Adrenal gland (tissue), 12 donors: ENCODE data around the gene AGAP3. TPM values are rescaled to one million over a fixed set of nuclear protein-coding genes. Genes with fewer than 3 reads are reported as not detected.

Experiments
- DNase-seq, 7 donors: peaks; one replicate each; pipeline ENCODE4 v3.0.0-alpha.2; 2019 to 2020
- H3K27ac ChIP-seq, 5 donors: fragments of 200-600 bp; sonication (generic) in 4 of 5; 1 replicate in 3 of 5; 2 replicates in 2 of 5; pipeline versions ENCODE4 v1.5.1 to v1.8.0; 2016 to 2020; ENCODE audit warnings: mild to moderate bottlenecking in 1 of 5
- H3K27me3 ChIP-seq: fragments of 200-600 bp; 2 replicates; pipeline ENCODE4 v1.8.0; 2021
- H3K36me3 ChIP-seq, 2 donors: fragments of 200-600 bp; replicated peaks in 1 of 2; 1 replicate in 1 of 2; 2 replicates in 1 of 2; pipeline versions ENCODE4 v1.5.1 to v1.8.0; 2018 to 2022
- H3K4me1 ChIP-seq, 2 donors: fragments of 200-600 bp; replicated peaks in 1 of 2; 1 replicate in 1 of 2; 2 replicates in 1 of 2; pipeline versions ENCODE4 v1.5.1 to v1.8.0; 2018 to 2021
- H3K4me3 ChIP-seq, 4 donors: fragments of 200-600 bp; sonication (generic) in 3 of 4; one replicate each; pipeline ENCODE4 v1.5.1; 2016 to 2018
- H3K9me3 ChIP-seq, 3 donors: fragments of 200-600 bp; sonication (generic) in 1 of 3; replicated peaks in 1 of 3; 1 replicate in 2 of 3; 2 replicates in 1 of 3; pipeline versions ENCODE4 v1.5.1 to v1.8.0; 2016 to 2021
- POLR2A ChIP-seq, 2 donors: fragments of 450-650 bp; IDR thresholded peaks; one replicate each; pipeline ENCODE4 v1.6.1; 2017; ENCODE audit warnings: antibody characterized with exemption in 2 of 2, mild to moderate bottlenecking in 2 of 2, moderate library complexity in 1 of 2
- WGBS, 4 donors: extraction: QIAGEN DNeasy Blood & Tissue Kit in 2 of 4; methylation state at CpG; one replicate each; pipeline versions ENCODE4 v1.1.5 to v1.1.7; 2013 to 2017; 5-methylcytosine and 5-hydroxymethylcytosine counted together
- intact Hi-C, 2 donors: fragments of 100-400 bp; cut with DNase I; formaldehyde crosslinking; loops; one replicate each; pipeline versions ENCODE4 v1.14.1 to v1.15.0; 2022 to 2023
- polyA plus RNA-seq, 3 donors: library from polyadenylated mRNA; stranded (reverse); fragments of 200-250 nt in 2 of 3; fragments of 350-450 nt in 1 of 3; fragmentation: Illumina TruSeq in 1 of 3; extraction: RNeasy Lipid Tissue Mini Kit (QIAGEN cat#74804) in 1 of 3; gene quantifications; one replicate each; pipeline ENCODE4 v1.2.3, GENCODE V29; 2013 to 2014
- total RNA-seq, 9 donors: library from RNA; depleted of rRNA in 4 of 9; stranded (reverse); fragments of >200 nt in 4 of 9; fragments of 120-200 nt in 1 of 9; fragmentation: NEBNext Ultra II Directional in 1 of 9; extraction: Animal tissue kit (Norgen Biotek cat#: 25700) in 1 of 9; gene quantifications; one replicate each; pipeline versions ENCODE4 v1.1.0 to v1.2.4, GENCODE V29; 2013 to 2023
- TF ChIP-seq, protein P1 (sequence below), 6 experiments: fragments of 450-650 bp in 4 of 6; fragments of 200-600 bp in 2 of 6; sonication (generic) in 1 of 6; IDR thresholded peaks; 1 replicate in 5 of 6; 2 replicates in 1 of 6; pipeline versions ENCODE4 v1.5.1 to v1.8.0; 2016 to 2021; ENCODE audit warnings: antibody characterized with exemption in 6 of 6, mild to moderate bottlenecking in 2 of 6, moderate library complexity in 1 of 6
- donor health status: healthy with polysubstance abuse.
- donor health status: Bipolar disorder and iron deficiency.
- donor health status: DM: yes; HTN: yes; CAD: no.
- donor health status: DM: no; HTN: no; CAD: no.
- donor health status: DM: no; HTN: no; CAD: no.
- donor health status: DM: yes; HTN: yes; CAD: no.

AGAP3 gene
- total and polyA plus RNA-seq, 12 donors = 17.2 to 236 (median 50.9) TPM

DNA sequence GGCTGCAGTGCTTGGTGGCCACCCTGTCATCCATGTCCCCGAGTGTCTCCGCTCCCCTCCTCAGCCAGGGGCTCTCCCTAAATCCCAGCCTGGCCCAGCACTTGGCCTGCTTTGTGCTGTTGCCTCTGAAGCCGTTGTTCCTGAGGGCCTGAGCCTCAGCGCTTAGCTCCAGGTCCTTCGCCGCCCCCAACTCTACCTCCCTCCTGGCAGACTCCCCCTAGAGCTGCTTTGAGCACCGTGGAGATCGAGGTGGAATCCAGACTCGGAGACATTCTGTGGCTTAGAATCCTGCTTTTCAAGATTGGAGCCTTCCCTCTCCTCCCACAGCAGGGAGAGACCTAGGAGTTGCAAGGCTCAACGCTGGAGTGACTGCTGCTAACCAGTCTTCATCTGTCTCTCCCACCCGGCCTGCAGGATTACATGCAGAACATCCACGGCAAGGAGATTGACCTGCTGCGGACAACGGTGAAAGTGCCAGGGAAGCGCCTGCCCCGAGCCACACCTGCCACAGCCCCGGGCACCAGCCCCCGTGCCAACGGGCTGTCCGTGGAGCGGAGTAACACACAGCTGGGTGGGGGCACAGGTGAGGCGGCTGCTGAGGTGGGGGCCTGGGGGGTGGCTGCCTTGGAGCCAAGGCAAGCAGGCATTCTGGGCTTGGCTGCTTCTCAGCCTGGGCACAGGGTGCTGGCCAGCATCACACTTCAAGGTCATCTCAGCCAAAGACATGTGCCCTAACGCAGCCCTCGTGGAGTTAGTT, 47.9 kb downstream of the AGAP3 start:
- peaks cover 0 to 60% of the 10 kb centered on the region in 2 donors for H3K36me3 ChIP-seq
- intact Hi-C loops = no loop called here
- no peak for DNase-seq

DNA sequence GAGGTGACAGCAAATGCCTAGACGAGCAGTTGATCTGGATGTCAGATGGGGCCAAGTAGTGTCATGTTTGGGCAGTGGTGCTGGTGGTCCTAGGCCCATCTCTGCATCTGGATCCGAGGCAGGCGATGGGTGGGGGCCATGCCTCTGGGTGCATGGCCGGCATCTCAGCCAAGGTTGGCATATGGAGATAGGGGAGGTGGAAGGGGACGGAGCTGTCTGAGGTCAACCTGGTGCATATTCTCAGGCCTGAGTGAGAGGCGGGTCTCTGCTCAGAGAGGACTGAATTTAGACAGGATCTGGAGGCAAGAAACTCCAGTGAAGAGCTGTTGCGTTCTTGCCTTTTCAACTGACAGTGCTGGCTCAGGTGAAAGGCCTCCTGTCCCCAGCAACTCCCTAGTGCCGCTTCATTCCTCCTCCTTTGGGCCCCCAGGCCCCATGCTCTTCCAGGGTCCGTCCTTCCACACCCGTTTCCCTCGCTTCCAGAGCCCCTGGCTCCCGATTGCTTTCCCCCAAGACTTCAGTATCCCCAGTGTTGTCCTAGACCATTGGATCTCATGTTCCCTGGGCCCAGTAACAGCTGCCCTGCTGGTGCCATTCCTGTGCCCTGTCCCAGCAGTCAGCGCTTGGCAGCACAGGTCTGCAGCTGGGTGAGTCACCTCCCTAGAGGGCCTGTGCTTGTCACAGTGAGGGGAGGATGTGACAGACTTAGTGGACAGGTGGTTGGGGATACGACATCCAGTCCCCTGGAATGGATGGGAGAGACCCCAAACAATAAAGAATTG, 48.7 kb downstream of the AGAP3 start:
- Histone ChIP-seq H3K27me3 (no peaks in the 10 kb centered on the region), H3K9me3 (no peaks in the 10 kb centered on the region), H3K4me3 (no peak overlapping the region), H3K36me3 (peaks cover 0 to 52% of the 10 kb centered on the region in 2 donors), H3K4me1 (no peaks in the 10 kb centered on the region), H3K27ac (no peak overlapping the region)
- DNase-seq = no peak
- intact Hi-C loops = no loop called here
- WGBS, 4 donors = 93 to 96% (median 94%) methylated on average over 14 of the region's 14 CpGs
- TF ChIP-seq, protein P1, sequence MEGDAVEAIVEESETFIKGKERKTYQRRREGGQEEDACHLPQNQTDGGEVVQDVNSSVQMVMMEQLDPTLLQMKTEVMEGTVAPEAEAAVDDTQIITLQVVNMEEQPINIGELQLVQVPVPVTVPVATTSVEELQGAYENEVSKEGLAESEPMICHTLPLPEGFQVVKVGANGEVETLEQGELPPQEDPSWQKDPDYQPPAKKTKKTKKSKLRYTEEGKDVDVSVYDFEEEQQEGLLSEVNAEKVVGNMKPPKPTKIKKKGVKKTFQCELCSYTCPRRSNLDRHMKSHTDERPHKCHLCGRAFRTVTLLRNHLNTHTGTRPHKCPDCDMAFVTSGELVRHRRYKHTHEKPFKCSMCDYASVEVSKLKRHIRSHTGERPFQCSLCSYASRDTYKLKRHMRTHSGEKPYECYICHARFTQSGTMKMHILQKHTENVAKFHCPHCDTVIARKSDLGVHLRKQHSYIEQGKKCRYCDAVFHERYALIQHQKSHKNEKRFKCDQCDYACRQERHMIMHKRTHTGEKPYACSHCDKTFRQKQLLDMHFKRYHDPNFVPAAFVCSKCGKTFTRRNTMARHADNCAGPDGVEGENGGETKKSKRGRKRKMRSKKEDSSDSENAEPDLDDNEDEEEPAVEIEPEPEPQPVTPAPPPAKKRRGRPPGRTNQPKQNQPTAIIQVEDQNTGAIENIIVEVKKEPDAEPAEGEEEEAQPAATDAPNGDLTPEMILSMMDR (IDR thresholded peaks at IDR 0.05) = no peak
- TF ChIP-seq POLR2A (IDR thresholded peaks at IDR 0.05) = no peak

More for the DNA sequence above, 47.9 kb downstream of the AGAP3 start:
- Histone ChIP-seq H3K4me3 (no peak overlapping the region), H3K9me3 (no peaks in the 10 kb centered on the region), H3K4me1 (no peaks in the 10 kb centered on the region), H3K27ac (no peak overlapping the region), H3K27me3 (no peaks in the 10 kb centered on the region)
- WGBS, 4 donors = 91 to 95% (median 93%) methylated on average over 11 to 24 of the region's 24 CpGs
- no peak for TF ChIP-seq POLR2A (IDR thresholded peaks at IDR 0.05)
- TF ChIP-seq, protein P1 (IDR thresholded peaks at IDR 0.05) = no peak

DNA sequence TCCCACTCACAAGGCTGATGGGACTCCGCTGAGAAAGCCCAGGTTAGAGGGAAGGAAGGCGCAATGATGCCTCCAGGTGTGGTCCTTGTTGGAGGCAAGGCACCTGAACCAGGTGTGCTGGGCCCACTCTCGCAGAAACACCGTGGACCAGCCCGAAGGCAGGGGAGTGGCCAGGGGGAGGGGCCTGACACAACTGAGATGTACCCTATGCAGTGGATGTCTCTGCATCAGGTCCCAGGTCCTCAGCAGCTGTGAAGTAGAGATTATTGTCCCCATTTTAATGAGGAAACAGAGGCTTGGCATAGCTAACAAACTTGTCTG, 49.2 kb downstream of the AGAP3 start:
- H3K27me3 ChIP-seq = no peaks in the 10 kb centered on the region
- no peaks in the 10 kb centered on the region for H3K9me3 ChIP-seq
- WGBS, 4 donors = 89 to 98% (median 96%) methylated on average over 4 to 5 of the region's 5 CpGs
- H3K4me1 ChIP-seq = no peaks in the 10 kb centered on the region
- TF ChIP-seq, protein P1 (IDR thresholded peaks at IDR 0.05) = no peak
- no peak for TF ChIP-seq POLR2A (IDR thresholded peaks at IDR 0.05)
- no peak overlapping the region for H3K4me3 ChIP-seq
- no peak overlapping the region for H3K27ac ChIP-seq
- no peak for DNase-seq
- H3K36me3 ChIP-seq = peaks cover 0 to 48% of the 10 kb centered on the region in 2 donors
- intact Hi-C loops = no loop called here
